Stomach (tissue), 4 donors: ENCODE results near the gene STMN1.

Experiments used
- EP300 ChIP-seq: sonication (generic); formaldehyde crosslinking; IDR thresholded peaks from one replicate; pipeline ENCODE4 v1.6.1; 2017; ENCODE audit warnings: antibody characterized with exemption
- POLR2A ChIP-seq, 4 donors: fragments of 450-650 bp; IDR thresholded peaks; one replicate each; pipeline ENCODE4 v1.6.1; 2016; ENCODE audit warnings: antibody characterized with exemption in 4 of 4, control low read depth in 2 of 4, mild to moderate bottlenecking in 1 of 4, moderate library complexity in 1 of 4
- POLR2AphosphoS5 ChIP-seq, 3 donors: sonication (generic); formaldehyde crosslinking; IDR thresholded peaks; one replicate each; pipeline ENCODE4 v1.6.1; 2016; ENCODE audit warnings: antibody characterized with exemption in 3 of 3
- TF ChIP-seq, protein P1 (sequence below), 7 experiments: fragments of 450-650 bp in 4 of 7; fragments of 200-600 bp in 3 of 7; sonication (generic) in 3 of 7; IDR thresholded peaks; one replicate each; pipeline ENCODE4 v1.5.1; 2016 to 2019; ENCODE audit warnings: antibody characterized with exemption in 7 of 7, control low read depth in 2 of 7, mild to moderate bottlenecking in 1 of 7

DNA sequence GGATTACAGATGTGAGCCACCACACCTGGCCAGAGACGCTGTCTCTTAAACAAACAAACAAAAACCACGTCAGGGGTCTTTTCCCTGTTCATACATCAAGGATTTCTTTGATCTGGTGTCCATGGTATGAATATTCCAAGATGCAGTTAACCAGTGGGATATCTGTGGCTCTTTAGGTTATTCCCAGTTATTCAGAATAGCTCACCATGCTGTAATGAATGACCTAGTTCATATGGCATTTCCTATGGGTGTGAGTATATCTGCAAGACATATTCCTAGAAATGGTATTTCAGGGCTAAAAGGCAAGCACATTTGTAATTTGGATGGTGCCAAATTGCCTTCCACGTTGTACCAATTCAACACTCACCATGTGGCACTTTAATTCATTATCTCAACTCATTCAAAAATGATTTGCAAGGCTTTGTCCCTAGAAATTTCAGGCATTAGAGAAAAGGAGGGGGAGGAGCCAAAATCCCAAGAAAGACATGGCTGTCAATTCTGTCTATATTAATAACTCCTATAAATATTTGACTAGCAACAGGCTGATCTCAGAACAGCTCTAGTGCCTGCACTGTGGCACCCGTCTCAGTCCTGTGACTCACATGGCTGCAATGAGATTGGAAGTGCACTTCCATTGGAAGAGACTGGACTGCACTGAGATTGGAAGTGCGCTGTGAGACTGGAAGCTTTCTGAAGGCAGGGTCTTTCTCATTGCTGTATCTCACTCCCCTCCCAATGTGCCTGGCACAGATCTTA lies 6.0 kb upstream of the STMN1 start:
- TF ChIP-seq, protein P1, sequence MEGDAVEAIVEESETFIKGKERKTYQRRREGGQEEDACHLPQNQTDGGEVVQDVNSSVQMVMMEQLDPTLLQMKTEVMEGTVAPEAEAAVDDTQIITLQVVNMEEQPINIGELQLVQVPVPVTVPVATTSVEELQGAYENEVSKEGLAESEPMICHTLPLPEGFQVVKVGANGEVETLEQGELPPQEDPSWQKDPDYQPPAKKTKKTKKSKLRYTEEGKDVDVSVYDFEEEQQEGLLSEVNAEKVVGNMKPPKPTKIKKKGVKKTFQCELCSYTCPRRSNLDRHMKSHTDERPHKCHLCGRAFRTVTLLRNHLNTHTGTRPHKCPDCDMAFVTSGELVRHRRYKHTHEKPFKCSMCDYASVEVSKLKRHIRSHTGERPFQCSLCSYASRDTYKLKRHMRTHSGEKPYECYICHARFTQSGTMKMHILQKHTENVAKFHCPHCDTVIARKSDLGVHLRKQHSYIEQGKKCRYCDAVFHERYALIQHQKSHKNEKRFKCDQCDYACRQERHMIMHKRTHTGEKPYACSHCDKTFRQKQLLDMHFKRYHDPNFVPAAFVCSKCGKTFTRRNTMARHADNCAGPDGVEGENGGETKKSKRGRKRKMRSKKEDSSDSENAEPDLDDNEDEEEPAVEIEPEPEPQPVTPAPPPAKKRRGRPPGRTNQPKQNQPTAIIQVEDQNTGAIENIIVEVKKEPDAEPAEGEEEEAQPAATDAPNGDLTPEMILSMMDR (IDR thresholded peaks at IDR 0.05): no peak
- no peak for TF ChIP-seq POLR2A (IDR thresholded peaks at IDR 0.05)
- no peak for TF ChIP-seq POLR2AphosphoS5 (IDR thresholded peaks at IDR 0.05)
- TF ChIP-seq EP300: no peak
